GM19099 (cell line): ENCODE measurements around the gene TRPV4.

ENCODE experiments used
- POLR2A ChIP-seq: IDR thresholded peaks from 3 replicates; pipeline ENCODE4 v1.6.1; 2011; ENCODE audit warnings: low read depth; ENCODE audit not compliant: insufficient read length; ENCODE audit errors: extremely low read depth

TRPV4 gene

DNA sequence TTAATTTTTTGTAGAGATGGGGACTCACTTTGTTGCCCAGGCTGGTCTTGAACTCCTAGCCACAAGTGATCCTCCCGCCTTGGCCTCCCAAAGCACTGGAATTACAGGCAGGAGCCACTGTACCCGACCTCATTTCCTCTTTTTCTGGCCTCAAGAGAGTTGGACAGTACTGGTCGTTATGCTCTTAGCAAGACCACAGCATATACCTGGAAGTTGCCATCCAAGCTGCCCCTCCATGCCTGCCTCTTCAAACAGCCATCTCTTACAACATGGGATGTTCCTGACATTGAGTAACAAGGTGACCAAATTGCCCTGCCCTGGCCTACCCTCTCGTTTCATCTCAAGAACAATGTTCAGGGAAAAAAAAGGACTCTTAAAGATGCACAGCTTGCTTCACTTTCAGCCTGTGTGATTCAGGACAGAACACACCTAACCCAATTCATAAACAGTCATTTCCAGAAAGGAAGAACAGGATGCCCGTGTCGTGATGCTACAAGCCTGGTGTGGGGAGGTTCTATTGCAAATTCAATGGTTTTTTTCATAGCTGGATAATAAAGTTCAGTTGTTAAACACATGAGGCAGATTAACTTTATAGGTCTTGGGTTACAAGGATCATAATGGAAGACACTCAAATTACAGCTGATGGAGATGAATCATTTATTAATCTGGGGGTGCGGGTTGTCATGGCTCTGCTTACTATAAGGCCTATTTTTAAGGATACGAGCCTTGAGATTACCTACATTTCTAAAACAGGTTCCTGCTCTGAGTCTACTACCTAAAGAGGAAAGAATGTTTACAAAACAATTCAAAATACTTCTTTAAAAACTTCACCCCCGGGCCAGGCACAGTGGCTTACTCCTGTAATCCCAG is 35.2 kb upstream of the TRPV4 start:
- no peak for TF ChIP-seq POLR2A

DNA sequence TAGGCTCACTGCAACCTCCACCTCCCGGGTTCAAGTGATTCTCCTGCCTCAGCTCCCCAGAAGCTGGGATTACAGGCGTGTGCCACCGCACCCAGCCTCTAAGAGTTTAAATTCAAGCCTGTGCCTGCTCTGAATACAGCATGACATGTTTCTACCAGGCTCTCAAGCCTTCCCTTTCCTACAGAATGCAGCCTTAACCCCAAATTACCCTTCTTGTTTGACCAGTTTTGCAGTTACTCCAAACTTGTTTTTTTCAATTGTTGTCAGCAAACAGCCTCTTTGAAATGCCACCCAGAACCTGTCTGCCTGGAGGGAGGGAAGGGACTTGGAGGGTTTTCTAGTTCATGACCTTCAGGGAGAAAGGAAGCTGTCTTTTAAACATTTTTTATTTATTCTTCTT is 31.7 kb upstream of the TRPV4 start:
- TF ChIP-seq POLR2A = no peak

GRCh38 chr12:109863847-109864712 is 30.9 kb upstream of the TRPV4 start:
- TF ChIP-seq POLR2A = no peak

GRCh38 chr12:109861689-109862314 is 28.6 kb upstream of the TRPV4 start:
- TF ChIP-seq POLR2A = no peak

DNA sequence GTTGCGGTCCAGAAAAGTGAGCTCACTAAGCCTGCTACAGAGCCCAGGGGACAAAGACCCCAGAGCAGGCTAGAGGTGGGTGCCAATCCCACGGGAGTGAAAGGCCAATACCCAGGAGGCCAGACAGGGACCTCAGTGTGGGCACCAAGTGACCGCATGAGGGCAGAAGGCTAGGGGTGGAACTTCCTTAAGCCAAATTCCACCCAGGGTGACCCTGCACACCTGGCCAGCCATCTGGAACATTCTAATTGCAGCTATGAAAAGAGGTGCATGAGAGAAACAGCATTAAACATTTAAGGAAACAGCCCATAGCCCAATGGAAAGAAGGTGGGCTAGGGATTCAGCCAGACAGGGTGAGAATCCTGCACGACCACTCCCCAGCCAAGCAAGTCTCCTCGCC is 27.8 kb upstream of the TRPV4 start:
- no peak for TF ChIP-seq POLR2A

DNA sequence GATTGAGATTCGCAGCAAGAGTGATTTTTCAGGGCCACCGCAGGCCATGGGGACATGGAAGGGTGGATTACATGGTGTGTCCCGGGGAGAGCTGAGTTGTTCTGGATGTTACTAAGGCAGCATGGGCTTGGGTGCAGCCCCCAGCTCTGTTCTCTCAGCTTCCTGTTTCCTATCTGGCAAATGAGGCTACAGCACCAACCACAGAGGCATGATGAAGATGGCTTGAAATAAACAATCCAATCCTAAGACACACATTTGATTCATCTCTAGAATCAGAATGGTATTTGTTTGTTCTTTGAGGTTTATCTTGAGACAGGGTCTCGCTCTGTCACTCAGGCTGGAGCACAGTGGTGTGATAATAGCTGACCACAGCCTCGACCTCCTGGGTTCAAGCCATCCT is 25.6 kb upstream of the TRPV4 start:
- TF ChIP-seq POLR2A = no peak

DNA sequence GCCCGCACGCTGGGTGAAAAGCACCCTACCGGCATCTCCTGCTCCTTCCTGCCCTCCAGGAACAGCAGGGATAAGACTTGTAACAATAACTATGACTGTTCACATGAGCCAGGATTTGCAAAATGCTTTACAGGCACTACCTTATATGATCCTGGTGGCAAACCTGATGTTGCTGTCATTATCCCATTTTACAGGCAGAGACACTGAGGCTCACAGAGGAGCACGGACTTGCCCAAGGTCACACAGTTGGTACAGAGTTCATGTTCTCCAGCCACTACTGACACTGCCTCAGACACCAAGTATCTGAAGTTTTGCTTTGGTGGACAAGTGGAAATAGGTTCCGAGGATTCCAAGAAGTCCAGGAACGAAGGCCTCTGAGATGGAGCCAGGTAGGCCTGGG is 24.5 kb upstream of the TRPV4 start:
- no peak for TF ChIP-seq POLR2A

DNA sequence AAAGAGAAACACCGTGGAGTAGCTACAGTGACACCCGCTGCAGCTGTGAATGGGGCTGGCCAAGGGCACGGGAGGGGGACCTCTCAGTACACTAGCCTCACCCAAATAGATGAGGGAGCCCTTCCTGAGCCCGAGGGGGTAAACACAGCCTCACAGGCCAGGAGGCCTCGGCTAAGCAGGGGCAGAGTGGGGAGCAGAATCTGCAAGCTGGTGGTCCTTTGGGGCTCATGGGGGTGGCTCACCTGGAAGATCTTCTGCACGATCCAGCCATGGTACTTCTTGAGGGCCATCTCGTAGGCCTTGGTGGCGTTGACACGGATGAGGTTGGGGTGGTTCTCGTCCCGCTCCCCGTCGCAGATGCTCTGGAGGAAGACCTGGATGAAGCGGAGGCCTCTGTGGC is 22.2 kb upstream of the TRPV4 start:
- no peak for TF ChIP-seq POLR2A

- TF ChIP-seq POLR2A = no peak
These were observed 14.0 kb upstream of the TRPV4 start for GRCh38 chr12:109847142-109847735.

DNA sequence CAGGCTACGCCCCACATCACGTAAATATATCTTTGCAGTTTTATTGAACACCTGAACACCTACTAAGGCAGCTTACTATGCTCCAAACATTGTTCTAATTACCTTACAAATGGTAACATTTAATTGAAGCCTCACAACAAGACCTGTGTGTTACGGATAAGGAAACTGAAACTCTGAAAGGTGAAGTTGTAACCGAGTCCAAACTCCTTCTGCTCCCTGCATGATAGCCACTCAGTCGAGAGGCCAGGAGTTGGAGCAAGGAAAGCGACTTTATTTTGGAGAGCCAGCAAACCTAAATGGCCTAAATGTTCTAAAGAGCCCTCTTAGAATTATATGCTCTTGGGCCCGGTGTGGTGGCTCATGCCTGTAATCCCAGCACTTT is 12.6 kb upstream of the TRPV4 start:
- TF ChIP-seq POLR2A = no peak

GRCh38 chr12:109844983-109845823 is 12.0 kb upstream of the TRPV4 start:
- TF ChIP-seq POLR2A = no peak

DNA sequence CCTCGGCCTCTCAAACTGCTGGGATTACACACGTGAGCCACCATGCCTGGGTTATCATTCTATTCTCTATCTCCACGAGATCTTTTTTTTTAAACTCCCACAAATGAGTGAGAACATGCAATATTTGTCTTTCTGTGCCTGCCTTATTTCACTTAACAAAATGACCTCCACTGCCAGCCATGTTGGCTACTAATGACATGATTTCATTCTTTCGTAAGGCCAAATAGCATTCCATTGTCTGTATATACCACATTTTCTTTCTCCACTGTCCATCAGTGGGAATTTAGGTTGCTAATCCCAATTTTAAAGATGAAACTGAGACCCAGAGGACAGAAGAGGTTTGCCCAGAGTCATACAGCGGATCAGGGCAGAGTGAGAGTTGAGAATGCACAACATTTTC is 10.9 kb upstream of the TRPV4 start:
- TF ChIP-seq POLR2A = no peak

GRCh38 chr12:109842021-109842420 is 8.8 kb upstream of the TRPV4 start:
- TF ChIP-seq POLR2A = no peak

DNA sequence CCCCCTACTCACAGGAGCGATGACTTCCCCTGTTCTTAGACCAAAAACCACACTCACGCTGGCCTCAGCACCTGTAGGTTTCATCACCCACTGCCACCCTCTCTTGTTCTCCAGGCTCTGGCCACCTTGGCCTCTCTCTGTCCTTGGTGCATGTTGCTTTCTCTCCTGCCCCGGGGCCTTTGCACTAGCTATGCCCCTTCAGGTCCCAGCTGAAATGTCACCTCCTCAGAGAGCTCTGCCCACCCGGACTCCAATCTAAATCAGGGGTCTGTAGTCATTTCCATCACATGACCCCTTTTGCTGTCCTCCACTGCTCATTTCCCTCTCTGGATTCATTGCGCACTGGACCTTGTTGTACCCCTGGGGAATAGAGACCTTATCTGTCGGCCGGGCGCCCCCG is 8.2 kb upstream of the TRPV4 start:
- TF ChIP-seq POLR2A = no peak

DNA sequence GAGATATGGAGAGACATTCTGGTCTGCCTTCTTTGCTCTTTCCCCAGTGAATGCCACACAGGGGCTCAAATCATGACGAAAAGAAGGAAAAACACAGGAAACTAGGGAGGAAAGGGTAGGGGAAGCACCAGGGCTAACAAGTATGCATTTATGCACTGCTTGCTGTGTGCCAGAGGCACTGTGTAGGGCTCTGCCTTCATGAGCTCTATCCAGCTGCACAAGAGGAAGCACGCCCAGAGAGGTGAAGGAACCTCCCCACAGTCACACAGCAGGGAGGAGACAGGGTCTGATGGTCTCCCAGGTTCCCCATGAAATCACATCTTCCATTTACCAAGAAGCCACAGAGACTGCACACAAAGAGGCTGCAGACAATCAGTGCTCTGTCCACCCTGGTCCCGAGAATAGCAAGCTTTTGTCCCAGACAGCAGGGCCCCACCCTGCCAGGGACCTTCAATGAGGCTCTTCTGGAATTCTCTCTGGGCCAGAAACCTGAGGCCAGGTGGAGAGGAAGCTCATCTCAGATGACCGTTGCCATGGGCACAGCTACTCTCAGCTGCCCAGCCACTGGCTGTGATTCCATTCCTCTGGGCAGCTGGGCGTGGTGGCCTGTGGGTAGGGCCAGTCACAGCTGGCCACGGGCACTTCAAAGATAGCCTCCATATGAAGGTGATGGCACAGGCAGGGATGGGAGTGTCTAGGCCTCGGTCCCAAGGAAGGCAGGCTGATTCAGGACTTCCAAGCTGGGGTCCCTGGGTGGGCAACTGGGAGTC is 7.3 kb upstream of the TRPV4 start:
- TF ChIP-seq POLR2A = no peak
